ENCODE results near the gene PARP6.

PARP6 gene, protein sequence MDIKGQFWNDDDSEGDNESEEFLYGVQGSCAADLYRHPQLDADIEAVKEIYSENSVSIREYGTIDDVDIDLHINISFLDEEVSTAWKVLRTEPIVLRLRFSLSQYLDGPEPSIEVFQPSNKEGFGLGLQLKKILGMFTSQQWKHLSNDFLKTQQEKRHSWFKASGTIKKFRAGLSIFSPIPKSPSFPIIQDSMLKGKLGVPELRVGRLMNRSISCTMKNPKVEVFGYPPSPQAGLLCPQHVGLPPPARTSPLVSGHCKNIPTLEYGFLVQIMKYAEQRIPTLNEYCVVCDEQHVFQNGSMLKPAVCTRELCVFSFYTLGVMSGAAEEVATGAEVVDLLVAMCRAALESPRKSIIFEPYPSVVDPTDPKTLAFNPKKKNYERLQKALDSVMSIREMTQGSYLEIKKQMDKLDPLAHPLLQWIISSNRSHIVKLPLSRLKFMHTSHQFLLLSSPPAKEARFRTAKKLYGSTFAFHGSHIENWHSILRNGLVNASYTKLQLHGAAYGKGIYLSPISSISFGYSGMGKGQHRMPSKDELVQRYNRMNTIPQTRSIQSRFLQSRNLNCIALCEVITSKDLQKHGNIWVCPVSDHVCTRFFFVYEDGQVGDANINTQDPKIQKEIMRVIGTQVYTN

DNA sequence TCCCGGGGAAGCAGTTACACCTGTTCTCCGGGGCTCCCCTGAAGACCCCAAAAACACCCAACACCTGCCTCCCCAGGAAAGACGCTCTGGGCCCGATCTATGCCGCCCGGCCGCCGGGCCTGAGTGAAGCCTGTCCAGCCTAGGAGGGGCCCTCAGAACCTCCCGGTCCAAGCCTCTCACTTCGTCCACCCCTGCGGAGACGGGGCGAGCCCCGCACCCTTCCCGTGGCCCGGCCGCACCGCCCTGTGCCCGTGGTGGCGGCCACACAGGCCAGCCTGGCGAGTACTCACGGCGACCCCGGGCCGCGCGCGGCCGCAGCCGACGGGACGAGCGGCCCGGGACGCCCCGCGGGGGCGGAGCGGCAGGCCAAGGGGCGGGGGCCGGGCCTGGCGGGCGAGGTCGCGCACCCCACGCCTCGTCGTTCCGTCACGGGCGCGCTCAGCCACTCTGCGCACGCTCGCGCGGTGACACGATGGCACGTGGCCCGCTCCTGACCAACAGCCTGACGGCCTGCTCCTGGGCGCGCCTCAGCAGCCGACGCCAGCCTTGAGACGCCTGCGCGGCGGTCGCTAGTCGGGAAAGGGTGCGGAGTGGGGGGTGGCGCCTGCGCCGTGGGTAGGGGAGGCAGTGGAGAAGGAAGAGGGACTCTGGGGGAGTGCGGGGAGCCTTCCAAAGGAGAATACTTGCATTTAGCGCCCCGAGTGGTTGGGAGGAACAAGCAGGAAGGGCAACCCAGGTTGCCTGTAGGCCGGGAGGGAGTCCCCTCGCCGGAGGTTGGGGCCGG, at the start of gene PARP6:
Gene PARP6 (minus strand): TSS at position 342 of the 784 bp plus-strand sequence. CDS start 5,077 bp downstream, outside the sequence.
- peak; percentile 98 for DNase-seq (ENCODE audit: low spot score)

- DNase-seq (ENCODE audit: low spot score): peak; percentile 91
Measured at GRCh38 chr15:72319985-72320671, 47.8 kb upstream of the PARP6 start, which contains the start of gene CELF6. TSS of gene CELF6 (minus strand) at chr15:72320157. CDS start at chr15:72319874, 283 bp downstream.

- DNase-seq (ENCODE audit: low spot score): no peak
Measured at GRCh38 chr15:72319360-72319984, 47.1 kb upstream of the PARP6 start.

- no peak for DNase-seq (ENCODE audit: low spot score)
Measured at GRCh38 chr15:72318408-72318942, 46.1 kb upstream of the PARP6 start.

GRCh38 chr15:72315706-72316370, 43.5 kb upstream of the PARP6 start:
- DNase-seq (ENCODE audit: low spot score): no peak

DNA sequence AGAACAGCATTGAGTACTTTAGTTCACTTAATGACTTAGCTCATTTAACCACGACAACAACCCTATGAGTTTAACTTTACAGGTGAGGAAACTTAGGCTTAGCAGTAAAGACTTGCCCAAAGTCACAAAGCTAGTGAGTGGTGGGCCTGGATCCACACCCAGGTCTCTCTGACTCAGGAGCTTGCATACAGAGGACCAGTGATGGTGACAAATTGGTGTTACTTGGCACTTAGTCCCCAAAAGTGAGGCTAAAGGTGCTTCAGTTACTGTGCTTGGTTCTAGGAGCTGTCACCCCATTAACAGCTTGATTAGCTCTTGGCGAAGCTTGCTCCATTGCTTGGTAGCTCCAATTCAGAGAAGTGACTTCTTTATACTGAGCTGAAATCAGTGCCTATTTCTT, 41.5 kb upstream of the PARP6 start:
- DNase-seq (ENCODE audit: low spot score): no peak

DNA sequence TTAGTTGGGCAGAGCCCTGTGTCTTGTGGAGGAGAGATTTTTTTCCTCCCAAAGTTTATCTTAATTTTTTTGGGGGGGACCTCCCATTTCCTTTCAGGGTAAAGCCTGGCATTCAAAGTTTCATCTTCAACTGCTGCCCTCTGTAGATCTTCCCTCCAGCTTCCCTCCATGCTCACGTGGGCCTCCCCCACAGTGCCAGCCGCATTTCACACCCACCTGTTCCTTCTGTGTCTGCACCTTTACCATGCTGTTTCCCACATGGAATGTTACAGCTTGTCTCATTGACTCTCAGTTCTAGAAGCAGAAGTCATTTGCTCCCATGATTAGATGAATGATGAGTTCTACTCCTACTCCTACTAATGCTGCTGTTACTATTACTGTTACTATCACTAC, 41.1 kb upstream of the PARP6 start:
- no peak for DNase-seq (ENCODE audit: low spot score)

GRCh38 chr15:72312605-72313447, 40.5 kb upstream of the PARP6 start:
- peak; percentile 75 for DNase-seq (ENCODE audit: low spot score)

GRCh38 chr15:72307026-72307425, 34.7 kb upstream of the PARP6 start:
- no peak for DNase-seq (ENCODE audit: low spot score)

DNA sequence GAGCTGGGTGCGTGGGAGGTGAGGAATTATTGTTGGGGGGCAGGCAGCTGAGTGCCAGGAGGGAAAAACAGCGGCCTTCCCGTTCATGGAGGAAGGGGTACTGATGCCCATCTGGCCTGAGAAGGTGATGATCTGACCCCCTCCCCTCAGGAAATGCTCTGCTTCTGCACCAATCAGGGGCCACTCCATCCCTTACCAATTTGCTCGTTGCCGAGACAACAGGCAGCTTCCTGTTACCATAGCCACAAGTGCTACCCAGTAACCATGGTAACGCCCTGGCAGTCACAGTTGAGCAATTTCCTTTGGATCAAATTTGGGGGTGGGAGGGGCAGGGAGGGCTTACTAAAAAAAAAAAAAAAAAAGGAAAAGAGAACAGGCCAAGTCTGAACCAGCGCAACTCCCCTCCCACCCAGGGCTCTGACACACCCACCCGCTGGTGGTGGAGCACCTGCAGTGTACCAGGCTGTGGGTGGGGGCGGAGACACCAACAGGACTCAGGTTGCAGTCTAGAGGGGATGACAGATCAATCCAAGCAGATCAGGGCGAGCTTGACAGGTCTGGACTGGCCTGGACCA, 33.9 kb upstream of the PARP6 start:
- DNase-seq (ENCODE audit: low spot score): peak; percentile 75

DNA sequence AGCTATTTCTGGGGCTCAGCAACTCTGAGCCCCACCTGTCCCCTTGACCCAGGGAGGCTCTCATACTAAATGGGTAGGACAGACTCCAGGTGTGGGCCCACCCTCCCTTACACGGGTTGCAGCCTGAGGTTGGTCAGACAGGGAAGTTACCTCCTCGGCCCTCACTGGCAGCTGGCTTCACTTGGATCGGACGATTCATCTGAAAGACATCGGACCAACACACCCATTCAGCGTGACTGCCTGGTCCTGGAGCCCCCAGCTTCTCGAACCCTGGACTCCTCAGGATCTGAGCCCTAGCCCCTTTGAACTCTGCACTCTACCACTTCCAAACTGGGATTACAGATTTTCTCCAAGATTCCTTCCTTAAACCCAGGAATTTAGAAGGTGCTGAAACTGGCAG, 32.2 kb upstream of the PARP6 start:
- DNase-seq (ENCODE audit: low spot score): no peak

DNA sequence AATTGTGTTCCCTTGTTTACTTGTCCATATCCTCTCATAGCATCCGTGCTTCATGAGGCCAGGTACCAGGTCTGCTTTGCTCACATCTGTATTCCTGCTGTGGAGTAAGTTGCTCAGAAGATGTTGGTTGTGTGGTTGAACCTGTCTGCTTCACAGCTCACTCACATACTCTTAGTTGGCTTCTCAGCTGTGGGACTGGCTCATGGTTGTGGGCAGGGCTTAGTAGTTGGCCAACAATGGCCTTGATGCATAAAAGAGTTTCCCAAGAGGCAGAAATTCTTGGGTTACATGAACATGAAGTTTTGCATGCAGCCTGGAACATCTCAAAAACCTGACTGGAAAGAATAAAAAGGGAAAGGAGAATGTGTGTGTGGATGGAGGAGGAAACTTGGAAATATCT, 30.6 kb upstream of the PARP6 start:
- DNase-seq (ENCODE audit: low spot score): no peak

DNA sequence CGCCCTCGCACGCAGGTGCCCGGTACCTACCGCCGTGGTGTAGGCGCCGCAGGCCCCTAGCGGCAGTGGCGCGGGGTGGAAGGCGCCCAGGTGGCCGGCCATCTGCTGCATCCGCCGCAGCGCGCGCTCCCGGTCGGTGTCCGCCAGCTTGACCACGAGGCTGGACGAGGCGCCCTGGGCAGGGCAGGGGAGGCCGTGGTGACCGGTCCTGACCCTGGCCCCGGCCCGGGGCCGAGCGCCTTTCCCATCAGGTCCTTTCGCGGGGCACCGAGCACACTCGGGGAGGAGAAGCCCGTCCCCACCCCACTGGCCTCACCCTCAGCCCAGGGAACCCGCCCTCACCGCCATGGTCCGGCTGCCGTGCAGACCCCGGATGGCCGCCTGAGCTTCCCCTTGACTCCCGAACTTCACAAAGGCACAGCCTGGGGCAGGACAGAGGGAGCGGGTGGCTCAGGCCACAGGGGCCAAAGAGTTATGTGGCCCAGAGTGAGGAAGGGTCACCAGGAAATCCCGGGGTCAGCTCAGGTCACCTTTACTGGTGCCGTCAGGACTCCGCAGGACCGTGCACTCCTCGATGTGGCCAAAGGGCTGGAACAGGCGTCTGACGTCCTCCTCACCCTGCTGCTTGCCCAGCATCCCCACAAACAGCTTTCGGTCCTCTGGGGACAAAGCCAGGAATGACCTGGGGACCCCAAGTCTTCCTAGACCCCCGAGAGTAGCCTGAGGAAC, 17.4 kb upstream of the PARP6 start:
- no peak for DNase-seq (ENCODE audit: low spot score)

GRCh38 chr15:72288796-72289596, 16.6 kb upstream of the PARP6 start:
- DNase-seq (ENCODE audit: low spot score): no peak

DNA sequence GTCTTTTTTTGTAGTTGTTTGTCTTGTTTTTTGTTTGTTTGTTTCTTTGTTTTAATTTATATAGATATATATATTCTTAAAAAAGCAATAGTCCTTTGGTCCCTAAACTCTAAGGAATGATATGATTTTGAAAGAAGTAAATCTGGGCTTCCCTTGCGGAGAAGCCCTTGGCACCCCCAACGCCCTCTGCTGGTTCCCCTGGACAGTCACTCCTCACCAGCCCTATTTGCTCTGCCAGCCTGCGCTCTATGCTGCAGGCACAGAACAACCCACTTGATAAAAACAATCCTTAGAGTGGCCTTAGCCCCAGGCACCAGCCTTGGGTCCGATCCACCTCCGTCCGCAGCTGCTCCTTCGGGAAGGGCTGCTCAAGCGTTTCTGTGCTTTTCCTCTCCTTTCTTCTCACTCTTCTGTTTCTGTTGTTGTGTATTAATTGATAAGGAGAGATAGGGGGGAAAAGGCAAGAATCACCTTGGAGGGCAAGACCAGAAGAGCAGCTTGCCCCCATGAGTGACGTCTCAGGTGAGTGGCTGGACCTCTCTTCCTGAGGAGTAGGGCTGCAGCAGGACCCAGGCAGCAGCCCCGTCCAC, 13.7 kb upstream of the PARP6 start:
- peak; percentile 41 for DNase-seq (ENCODE audit: low spot score)

DNA sequence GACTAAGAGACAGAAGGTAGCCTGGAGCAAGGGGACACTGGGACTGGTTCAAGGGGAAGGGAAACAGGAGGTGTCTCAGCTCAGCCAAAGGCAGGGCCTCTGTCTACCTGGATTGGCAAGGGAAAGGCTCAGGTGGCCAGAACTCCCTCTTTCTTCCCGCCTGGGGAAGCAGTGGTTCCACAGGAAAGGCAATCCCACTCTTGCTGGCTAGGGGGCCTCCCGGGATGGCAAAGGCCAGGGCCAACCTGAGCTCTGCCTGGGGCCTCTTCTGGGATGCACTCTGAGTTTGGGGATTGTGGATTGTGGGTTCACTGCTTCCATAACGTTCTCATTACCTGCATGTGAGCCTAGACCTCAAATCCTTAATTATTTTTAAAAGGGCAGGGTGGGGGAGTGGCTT, 13.0 kb upstream of the PARP6 start:
- DNase-seq (ENCODE audit: low spot score): no peak

DNA sequence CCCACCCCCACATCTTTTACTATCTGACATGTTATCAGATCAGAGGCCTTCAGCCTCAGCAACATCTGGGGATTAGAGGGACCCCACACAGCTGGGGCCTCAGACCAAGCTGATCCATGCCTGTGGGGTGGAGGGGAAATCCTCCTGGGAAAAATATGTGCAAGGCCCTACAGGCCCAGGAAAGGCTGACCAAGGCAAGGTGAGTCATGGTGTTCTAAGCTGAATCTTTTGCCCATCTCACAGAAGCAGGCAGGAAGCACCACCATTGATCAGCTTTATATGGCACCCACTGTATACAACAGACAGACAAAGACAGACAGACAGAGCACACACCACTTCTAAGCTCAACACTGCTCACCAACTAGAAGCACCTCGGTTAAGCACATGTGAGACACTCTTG, 12.4 kb upstream of the PARP6 start:
- DNase-seq (ENCODE audit: low spot score): no peak

GRCh38 chr15:72281713-72282112, 9.4 kb upstream of the PARP6 start:
- DNase-seq (ENCODE audit: low spot score): no peak
